GM19467 (cell line): Measurements from ENCODE around the gene PRKAB2.
"Not testable (repeated sequence)": the region's sequence is repeated elsewhere in the genome, so short reads cannot be mapped to it uniquely, and the experiment has no call there.

Experiments used
- ATAC-seq: cut with Tn5 transposase; IDR thresholded peaks from one replicate; pipeline ENCODE4 v1.9.1; 2021; ENCODE audit warnings: mild to moderate bottlenecking, moderate library complexity; ENCODE audit not compliant: unreplicated experiment

PRKAB2 gene

DNA sequence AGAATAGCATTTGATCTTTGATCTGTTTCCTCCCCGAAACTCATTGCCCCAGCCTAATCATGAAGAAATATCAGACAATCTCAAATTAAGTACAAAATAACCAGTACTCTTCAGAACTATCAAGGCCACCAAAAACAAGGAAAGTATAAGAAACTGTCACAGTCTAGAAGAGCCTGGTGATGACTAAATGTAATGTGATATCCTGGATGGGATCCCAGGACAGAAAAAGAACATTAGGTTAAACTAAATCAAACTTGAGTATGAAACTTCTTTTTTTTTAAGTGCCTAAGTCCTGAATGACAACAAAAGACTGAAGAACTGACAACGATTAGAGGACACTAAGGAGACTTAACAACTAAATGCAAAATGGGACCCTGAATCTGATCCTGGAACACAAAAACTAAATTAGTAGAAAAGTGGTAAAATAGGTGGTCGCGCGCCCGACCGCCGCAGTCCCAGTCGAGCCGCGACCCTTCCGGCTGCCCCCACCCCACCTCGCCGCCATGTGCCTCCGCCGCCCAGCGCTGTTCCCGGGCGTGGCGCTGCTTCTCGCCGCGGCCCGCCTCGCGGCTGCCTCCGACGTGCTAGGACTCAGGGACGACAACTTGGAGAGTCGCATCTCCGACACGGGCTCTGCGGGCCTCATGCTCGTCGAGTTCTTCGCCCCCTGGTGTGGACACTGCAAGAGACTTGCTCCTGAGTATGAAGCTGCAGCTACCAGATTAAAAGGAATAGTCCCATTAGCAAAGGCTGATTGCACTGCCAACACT lies 5.5 kb upstream of the PRKAB2 start:
- no peak for ATAC-seq

DNA sequence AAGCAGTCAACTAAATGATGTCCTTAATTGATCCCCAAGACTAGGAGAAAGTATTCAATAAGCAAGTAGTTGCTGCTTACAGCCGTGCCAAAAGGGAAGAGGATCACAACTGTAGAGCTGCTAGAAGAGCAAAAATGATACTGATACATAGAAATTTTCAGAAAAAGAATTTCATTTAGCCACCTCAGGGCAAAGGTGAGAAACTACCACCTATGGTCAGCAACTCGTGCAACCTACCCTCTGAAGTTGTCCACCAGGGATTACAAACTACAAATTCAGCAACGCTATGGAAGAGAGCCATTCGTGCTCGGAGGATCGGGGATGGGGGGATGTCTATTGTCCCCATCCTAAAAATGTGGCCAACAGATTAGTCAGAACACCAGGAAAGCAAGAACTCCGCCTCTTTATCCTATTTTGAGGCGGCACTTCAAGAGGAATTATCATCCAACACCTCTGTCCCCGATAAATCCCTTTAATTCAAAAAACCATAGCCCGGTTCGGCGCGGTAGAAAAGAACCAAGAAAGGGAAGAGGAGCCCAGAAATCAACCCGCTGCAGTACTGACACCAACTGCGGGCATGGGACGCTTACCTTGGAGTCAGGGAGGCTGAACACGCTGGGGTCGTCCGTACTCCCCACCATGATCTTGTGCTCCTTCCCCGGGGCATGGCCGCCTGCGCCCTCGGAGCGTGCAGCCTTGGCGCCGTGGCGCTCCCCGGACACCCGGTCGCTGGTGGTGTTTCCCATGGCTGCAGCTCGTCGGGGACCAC lies 687 bp downstream of the PRKAB2 start:
- no peak for ATAC-seq

DNA sequence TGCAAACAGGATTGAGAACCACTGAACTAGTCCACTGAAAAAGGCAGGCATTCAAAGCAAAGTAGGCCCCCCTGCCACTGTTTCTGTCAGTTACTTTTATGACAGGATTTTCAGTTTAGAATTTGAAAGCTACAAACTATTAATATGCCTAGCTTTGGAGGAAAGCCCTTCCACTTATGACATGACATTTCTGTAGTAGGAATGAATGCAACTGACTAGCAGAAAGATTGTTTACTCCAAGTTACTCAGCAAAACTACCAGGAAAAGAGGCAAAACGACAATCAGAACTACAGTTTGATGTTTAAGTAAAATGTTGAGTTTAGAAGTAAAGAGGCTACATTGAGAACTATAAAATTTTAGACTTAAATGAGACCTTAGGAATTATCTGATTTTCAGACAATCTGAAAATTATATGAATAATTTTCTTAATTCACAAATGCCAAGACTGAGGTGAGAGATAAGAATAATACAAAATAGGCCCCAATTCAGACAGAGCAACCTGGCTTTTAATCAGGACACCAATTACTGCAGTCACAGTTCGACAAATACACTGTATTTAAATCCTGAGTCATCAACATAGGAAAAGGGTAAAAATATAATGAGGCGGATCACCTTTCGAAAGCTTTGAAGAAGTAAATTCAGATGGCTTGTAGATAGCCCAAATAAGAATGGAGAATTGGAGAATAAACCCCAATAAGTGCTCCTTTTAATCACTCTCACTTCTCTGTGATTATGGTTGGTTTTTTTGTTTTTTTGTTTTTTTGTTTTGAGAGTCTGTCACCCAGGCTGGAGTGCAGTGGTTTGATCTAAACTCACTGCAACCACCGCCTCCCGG lies 2.2 kb downstream of the PRKAB2 start:
- no peak for ATAC-seq

- no peak for ATAC-seq
These were observed 3.1 kb downstream of the PRKAB2 start for GRCh38 chr1:147169171-147169570.

GRCh38 chr1:147168626-147169058 lies 3.6 kb downstream of the PRKAB2 start:
- no peak for ATAC-seq

- ATAC-seq: no peak
These were observed 4.9 kb downstream of the PRKAB2 start for GRCh38 chr1:147167365-147167764.

DNA sequence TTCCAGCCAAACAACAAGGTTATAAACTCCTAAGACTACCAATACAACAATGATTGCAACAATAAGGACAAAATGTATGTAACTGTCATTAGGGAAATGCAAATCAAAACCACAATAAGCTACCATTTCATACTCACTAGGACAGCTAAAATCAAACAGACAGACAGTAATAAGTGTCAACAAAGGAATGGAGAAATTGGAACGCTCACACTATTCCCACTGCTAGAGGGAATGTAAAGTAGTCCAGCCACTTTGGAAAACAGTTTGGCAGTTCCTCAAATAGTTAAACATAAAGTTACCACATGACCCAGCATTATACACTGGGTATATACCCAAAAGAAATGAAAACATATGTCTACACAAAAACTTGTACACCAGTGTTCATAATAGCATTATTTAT lies 9.3 kb downstream of the PRKAB2 start:
- no peak for ATAC-seq

DNA sequence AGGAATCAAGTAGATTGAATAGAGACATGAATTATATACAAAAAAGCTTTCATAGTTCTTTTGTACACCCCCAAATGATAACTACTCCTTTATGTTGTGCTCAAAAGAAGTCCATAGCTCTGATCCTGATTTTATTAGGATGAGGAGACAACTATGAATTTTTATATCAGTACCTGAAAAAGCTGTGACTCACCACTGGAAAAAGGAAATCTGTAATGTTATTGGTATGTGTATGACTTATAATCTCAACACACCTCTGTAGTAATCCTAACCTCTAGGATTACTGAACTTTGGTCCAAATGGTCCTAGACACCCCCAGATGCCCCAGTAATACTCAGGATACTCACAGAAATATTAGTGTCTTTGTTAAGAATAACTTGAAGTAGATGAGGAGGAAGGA lies 10.2 kb downstream of the PRKAB2 start:
- no peak for ATAC-seq

- not testable (repeated sequence) for ATAC-seq
These were observed 15.2 kb downstream of the PRKAB2 start for GRCh38 chr1:147157116-147157515.

DNA sequence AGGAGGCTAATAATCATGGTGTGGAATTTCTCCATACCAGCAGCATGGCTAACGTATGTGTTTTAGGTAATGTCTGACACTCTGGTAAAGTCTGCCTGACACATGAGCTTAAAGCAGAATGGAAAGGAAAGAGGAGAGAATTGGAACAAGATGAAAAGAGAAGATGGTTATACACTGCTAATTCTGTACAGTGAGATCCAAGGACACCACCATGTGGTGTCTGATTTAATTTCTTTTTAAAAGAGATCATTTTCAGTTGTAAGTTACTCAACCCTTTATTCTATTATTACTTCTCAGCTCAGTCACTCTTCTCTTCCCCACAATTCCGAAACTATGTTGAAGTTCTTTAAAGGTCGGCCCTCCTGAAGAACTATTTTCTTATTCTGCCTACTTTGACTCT lies 15.6 kb downstream of the PRKAB2 start:
- no peak for ATAC-seq

GRCh38 chr1:147152772-147153171 lies 19.5 kb downstream of the PRKAB2 start:
- no peak for ATAC-seq

GRCh38 chr1:147151244-147151643 lies 21.0 kb downstream of the PRKAB2 start:
- no peak for ATAC-seq

- ATAC-seq: no peak
These were observed 29.4 kb downstream of the PRKAB2 start for GRCh38 chr1:147142886-147143285.

DNA sequence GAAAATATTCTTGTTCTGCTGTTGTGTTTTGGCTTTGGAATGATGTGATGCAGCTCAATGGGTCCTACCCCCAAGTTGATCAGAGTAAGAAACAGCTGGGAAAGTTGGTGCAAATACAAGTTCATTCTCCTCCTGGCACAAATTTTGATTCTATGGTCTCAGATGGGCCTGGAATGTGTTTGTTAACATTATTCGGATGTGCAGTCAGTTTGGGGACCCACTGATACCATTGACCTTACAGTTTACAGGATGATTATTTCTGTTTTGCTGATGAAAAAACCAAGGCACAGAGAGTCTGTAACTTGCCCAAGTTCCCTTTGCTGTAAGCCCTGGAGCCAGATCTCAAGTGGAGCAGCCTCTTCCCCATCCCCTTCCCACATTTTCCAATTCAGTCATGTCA lies 41.5 kb downstream of the PRKAB2 start:
- ATAC-seq: not testable (repeated sequence)

- ATAC-seq: no peak
These were observed 43.0 kb downstream of the PRKAB2 start for GRCh38 chr1:147129116-147129873.

DNA sequence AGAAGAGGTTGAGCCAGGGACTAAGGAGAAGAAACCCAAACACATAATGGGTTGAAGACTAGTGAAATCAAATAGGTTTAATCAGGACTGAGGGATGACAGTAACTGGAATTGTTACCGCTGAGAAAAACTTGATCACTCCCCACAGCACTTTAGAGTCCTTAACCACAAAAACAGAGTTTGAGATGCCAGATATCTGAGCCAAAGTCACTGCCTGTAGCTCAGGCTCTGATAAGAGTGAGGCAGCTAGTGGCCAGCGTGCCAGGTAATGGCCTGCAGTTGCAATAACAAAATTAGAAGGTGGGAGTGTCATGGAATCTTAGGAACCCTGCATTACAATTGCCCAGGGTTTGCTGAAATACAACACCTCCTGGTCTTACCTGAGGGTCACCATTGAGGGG lies 48.0 kb downstream of the PRKAB2 start:
- no peak for ATAC-seq

DNA sequence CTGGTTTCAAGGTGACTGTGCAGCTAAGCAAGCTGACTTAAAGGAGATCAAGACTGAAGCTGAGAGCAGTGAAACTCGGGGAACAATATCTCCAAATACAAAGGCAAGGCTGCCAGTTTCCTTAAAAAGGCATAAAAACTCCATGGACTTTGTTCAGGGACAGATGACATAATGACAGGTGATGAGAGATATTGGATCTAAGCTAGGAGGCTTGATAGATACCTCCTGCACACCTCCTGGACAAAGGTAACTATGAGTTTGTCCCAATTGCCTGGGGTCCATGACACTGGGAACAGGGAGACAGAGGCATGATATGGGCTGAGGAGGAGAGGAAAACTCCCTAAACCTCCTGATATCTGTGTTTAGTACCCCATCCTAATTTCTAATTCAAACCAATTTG lies 55.2 kb downstream of the PRKAB2 start:
- no peak for ATAC-seq

- no peak for ATAC-seq
These were observed 56.8 kb downstream of the PRKAB2 start for GRCh38 chr1:147115496-147115895.

GRCh38 chr1:147115079-147115478 lies 57.2 kb downstream of the PRKAB2 start:
- not testable (repeated sequence) for ATAC-seq

DNA sequence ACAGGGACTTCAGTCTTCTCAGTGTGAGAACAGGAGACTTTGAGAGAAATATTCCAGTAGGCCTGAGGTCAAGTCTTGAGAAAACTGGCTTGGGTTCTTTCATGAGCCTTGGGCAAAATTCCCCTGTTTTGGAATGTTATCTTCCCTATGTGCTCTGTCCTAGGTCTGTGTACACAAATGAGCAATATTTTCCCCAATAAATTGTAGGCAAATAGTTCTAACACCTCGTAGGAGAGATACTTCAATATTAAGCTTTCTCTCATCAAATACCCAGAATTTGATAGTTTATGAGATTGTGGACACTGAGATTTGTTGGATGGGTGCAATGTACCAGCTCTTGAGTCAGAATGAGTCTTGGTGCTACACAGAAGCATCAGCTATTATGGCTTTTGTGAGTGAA lies 57.9 kb downstream of the PRKAB2 start:
- ATAC-seq: not testable (repeated sequence)
